GM12878 (cell line): ENCODE data around the gene PC. TPM values are rescaled to one million over a fixed set of nuclear protein-coding genes. Genes with fewer than 3 reads are reported as not detected.

Experiments
- ATAC-seq: fragments of 200-7000 bp; cut with Tn5 transposase; 3 replicates; pipeline ENCODE4 v1.9.1; 2020; ENCODE audit warnings: mild to moderate bottlenecking, moderate library complexity
- BruUV-seq: library from RNA; stranded (reverse); fragments of 400-500 nt; replicated peaks from 2 replicates; lab custom pipeline; 2021; lab: Mats Ljungman, UMichigan
- CTCF ChIA-PET: fragments of 300-600 bp; sonication (Branson Sonifier 250); formaldehyde crosslinking; extraction: SDS; loops from one replicate; lab custom pipeline; 2021; ENCODE audit warnings: inconsistent platforms; lab: Yijun Ruan, JAX
- POLR2A ChIA-PET: fragments of 350-600 bp; formaldehyde crosslinking; extraction: SDS; loops from one replicate; lab custom pipeline; 2021; ENCODE audit warnings: inconsistent platforms; lab: Charles Lee
- RAD21 ChIA-PET: fragments of 300-600 bp; sonication (Branson Sonifier 250); formaldehyde crosslinking; loops from one replicate; lab custom pipeline; 2023; ENCODE audit warnings: antibody characterized with exemption; ENCODE audit not compliant: unreplicated experiment; lab: Charles Lee
- SMC1A ChIA-PET: fragments of 300-600 bp; sonication (Branson Sonifier 250); formaldehyde crosslinking; loops from one replicate; lab custom pipeline; 2023; ENCODE audit not compliant: unreplicated experiment, uncharacterized antibody; lab: Charles Lee
- DNase-seq: peaks from one replicate; pipeline ENCODE4 v3.0.0-alpha.2; 2011; ENCODE audit warnings: low read depth, low spot score
- FAIRE-seq: peaks from 3 replicates; lab custom pipeline; 2011; peaks lifted over from hg19 to GRCh38; lab: Jason Lieb, UNC
- H2AFZ ChIP-seq: 2 replicates; pipeline ENCODE4 v1.6.0; 2011; ENCODE audit warnings: low read depth, low read length, control low read depth; ENCODE audit not compliant: control insufficient read depth
- H3K27ac ChIP-seq: 2 replicates; pipeline ENCODE4 v1.5.1; 2011; ENCODE audit warnings: control low read depth; ENCODE audit not compliant: control insufficient read depth, insufficient read depth
- H3K27me3 ChIP-seq, 2 experiments: replicated peaks in 1 of 2; 2 replicates each; pipeline versions ENCODE4 v1.6.0 to v1.6.1; 2011; ENCODE audit warnings: low read length in 1 of 2; ENCODE audit not compliant: control insufficient read depth in 2 of 2, insufficient read depth in 2 of 2
- H3K36me3 ChIP-seq, 2 experiments: 2 replicates each; pipeline ENCODE4 v1.5.1; 2011; ENCODE audit warnings: low read length in 1 of 2; ENCODE audit not compliant: control insufficient read depth in 2 of 2, insufficient read depth in 2 of 2
- H3K4me1 ChIP-seq: 2 replicates; pipeline ENCODE4 v1.6.1; 2011; ENCODE audit warnings: mild to moderate bottlenecking, low read length, moderate library complexity, mixed read lengths; ENCODE audit not compliant: control insufficient read depth, insufficient read depth
- H3K4me2 ChIP-seq: 2 replicates; pipeline ENCODE4 v1.6.0; 2011; ENCODE audit warnings: control low read depth; ENCODE audit not compliant: control insufficient read depth, insufficient read depth
- H3K4me3 ChIP-seq: fragments of 200-600 bp; sonication (generic); 2 replicates; pipeline ENCODE4 v1.5.1; 2016
- H3K79me2 ChIP-seq: 2 replicates; pipeline ENCODE4 v1.6.0; 2011; ENCODE audit warnings: low read length; ENCODE audit not compliant: control insufficient read depth, insufficient read depth
- H3K9ac ChIP-seq: 2 replicates; pipeline ENCODE4 v1.8.0; 2011; ENCODE audit warnings: low read length, control low read depth, mixed read lengths; ENCODE audit not compliant: control insufficient read depth, insufficient read depth
- H3K9me3 ChIP-seq: replicated peaks from 3 replicates; pipeline ENCODE4 v1.5.1; 2011; ENCODE audit warnings: mild to moderate bottlenecking, low read length; ENCODE audit not compliant: control insufficient read depth, insufficient read depth
- H4K20me1 ChIP-seq: 2 replicates; pipeline ENCODE4 v1.6.0; 2011; ENCODE audit not compliant: control insufficient read depth, insufficient read depth
- CHD1 ChIP-seq: IDR thresholded peaks from 2 replicates; pipeline ENCODE4 v1.6.1; 2012; ENCODE audit warnings: low read depth, low read length, improper control_type of control experiment
- IKZF1 ChIP-seq: fragments of 450-650 bp; conservative IDR thresholded peaks from 2 replicates; pipeline ENCODE4 v1.6.1; 2017; ENCODE audit warnings: antibody characterized with exemption, mild to moderate bottlenecking
- MTA3 ChIP-seq: IDR thresholded peaks from 2 replicates; pipeline ENCODE4 v1.6.1; 2012; ENCODE audit warnings: low read length, inconsistent platforms, borderline replicate concordance
- MXI1 ChIP-seq: fragments of 150-350 bp; IDR thresholded peaks from 2 replicates; pipeline ENCODE4 v1.6.1; 2011; ENCODE audit warnings: low read depth, mild to moderate bottlenecking, inconsistent platforms, low read length, improper control_type of control experiment
- PAX8 ChIP-seq: fragments of 450-650 bp; IDR thresholded peaks from 2 replicates; pipeline ENCODE4 v1.6.1; 2017; ENCODE audit warnings: mild to moderate bottlenecking, moderate library complexity
- SMAD5 ChIP-seq: IDR thresholded peaks from 2 replicates; pipeline ENCODE4 v1.6.1; 2016; ENCODE audit warnings: antibody characterized with exemption, low read depth
- SMC3 ChIP-seq: IDR thresholded peaks from 2 replicates; pipeline ENCODE4 v1.6.1; 2011; ENCODE audit warnings: low read length, improper control_type of control experiment, borderline replicate concordance
- TCF7 ChIP-seq: IDR thresholded peaks from 2 replicates; pipeline ENCODE4 v1.6.1; 2014; ENCODE audit warnings: antibody characterized with exemption, borderline replicate concordance
- WGBS: methylation state at CpG from one replicate; pipeline ENCODE4 v1.1.6; 2016; ENCODE audit warnings: low lambda C conversion rate; ENCODE audit not compliant: insufficient replicate concordance, insufficient coverage; ENCODE audit errors: missing lambda C conversion rate; 5-methylcytosine and 5-hydroxymethylcytosine counted together
- in situ Hi-C: fragments of 300-500 bp; cut with MboI; formaldehyde crosslinking; loops from 9 replicates; pipeline ENCODE4 v1.14.3; 2018; ENCODE audit warnings: mixed read lengths
- intact Hi-C: fragments of 100-400 bp; cut with micrococcal nuclease; formaldehyde crosslinking; loops from one replicate; pipeline ENCODE4 v1.14.2; 2022; ENCODE audit not compliant: unreplicated experiment
- polyA plus RNA-seq, 11 experiments: library from polyadenylated mRNA; depleted of rRNA in 4 of 11; unstranded in 6 of 11; stranded (reverse) in 5 of 11; fragments of >200 nt; fragmentation: Nextera tagmentation in 4 of 11; fragmentation: Illumina TruSeq in 1 of 11; extraction: Ambion mirVana in 4 of 11; extraction: Trizol in 1 of 11; gene quantifications; 1 replicate in 1 of 11; 2 replicates in 10 of 11; pipeline versions ENCODE4 v1.2.1 to v1.2.3, GENCODE V29; 2011 to 2016; ENCODE audit warnings: inconsistent platforms in 2 of 11, missing spikeins in 2 of 11, low read depth in 1 of 11
- total RNA-seq, 4 experiments: library from RNA; depleted of rRNA in 3 of 4; stranded (reverse); fragments of >200 nt in 3 of 4; fragmentation: Illumina TruSeq in 1 of 4; extraction: Trizol in 1 of 4; gene quantifications; 2 replicates each; pipeline versions ENCODE4 v1.2.1 to v1.2.3, GENCODE V29; 2013 to 2021
- TF ChIP-seq, protein P1 (sequence below): fragments of 450-650 bp; IDR thresholded peaks from 2 replicates; pipeline ENCODE4 v1.6.1; 2016; ENCODE audit warnings: mild to moderate bottlenecking, moderate library complexity, borderline replicate concordance
- TF ChIP-seq, protein P2 (sequence below): fragments of 450-650 bp; IDR thresholded peaks from 2 replicates; pipeline ENCODE4 v1.6.1; 2014; ENCODE audit warnings: mild to moderate bottlenecking

PC gene
- total and polyA plus RNA-seq, 10 of the 15 experiments (the other 5 are each of a cell fraction or from before 2014, with no cell fraction given) = 0.22 to 10.3 (median 4.5) TPM

DNA sequence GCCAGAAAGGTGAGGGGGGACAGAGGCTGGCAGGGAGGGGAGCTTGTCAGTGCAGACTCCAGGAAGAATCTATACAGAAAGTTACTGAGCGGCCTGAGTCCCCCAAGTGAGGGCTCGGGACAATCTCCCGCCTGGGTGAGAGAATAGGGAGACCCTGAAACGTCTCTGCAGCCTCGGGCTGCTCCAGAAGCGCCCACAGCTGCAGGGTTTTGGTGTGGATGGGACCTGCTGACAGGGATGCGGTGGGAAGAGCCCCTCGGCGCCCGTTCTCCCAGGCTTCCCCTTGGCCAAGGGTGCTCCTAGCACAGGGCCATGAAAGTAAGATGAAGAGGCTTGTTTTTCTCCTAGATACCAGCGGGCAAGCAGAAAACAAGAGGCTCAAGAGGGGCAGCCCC, 115.7 kb downstream of the PC start:
- H3K36me3 ChIP-seq = peaks cover 4 to 12% of the 10 kb centered on the region in 2 experiments; a peak in 2 of 4 replicates
- BruUV-seq = no TSS peak
- DNase-seq = no peak
- ChIA-PET CTCF (interaction anchor here (1.0 to 3.3 kb wide), 8 partner anchors 25 to 453 kb away, joined by 3 to 11 read pairs (median 5); partner anchors contain the start of gene RBM4B), RAD21 (interaction anchor here (2.1 to 2.9 kb wide), 3 partner anchors 9 to 147 kb away, joined by 10 read pairs; no protein-coding TSS in a partner anchor), POLR2A (interaction anchor here (0.9 to 5.5 kb wide), 9 partner anchors 9 to 397 kb away, joined by 3 to 49 read pairs (median 4); partner anchors contain the start of genes RBM4 and RBM4B), SMC1A (interaction anchor here (0.8 to 3.7 kb wide), 7 partner anchors 13 to 223 kb away, joined by 3 to 14 read pairs (median 4); partner anchors contain the start of gene RBM4B)
- no peaks in the 10 kb centered on the region for H3K27me3 ChIP-seq
- peak overlapping the region; percentile 99 for H3K27ac ChIP-seq
- ATAC-seq = peak; percentile 11
- in situ Hi-C loops = no loop called here
- WGBS = 0% methylated on average over 11 of the region's 11 CpGs
- FAIRE-seq = no peak
- peak overlapping the region; percentile 99 for H3K9ac ChIP-seq
- intact Hi-C loops = no loop called here
- H3K79me2 ChIP-seq = peaks cover 37% of the 10 kb centered on the region
- H3K4me2 ChIP-seq = peak overlapping the region; percentile 84
- H3K4me3 ChIP-seq = peak overlapping the region; percentile 95
- TF ChIP-seq CHD1 = no peak
- no peak for TF ChIP-seq TCF7
- peaks cover 16% of the 10 kb centered on the region for H3K4me1 ChIP-seq
- no peaks in the 10 kb centered on the region for H3K9me3 ChIP-seq
- no peaks in the 10 kb centered on the region for H4K20me1 ChIP-seq
- H2AFZ ChIP-seq = no peak overlapping the region; the same call in 1 of the 2 replicates

- intact Hi-C loops = no loop called here
- Histone ChIP-seq H3K36me3 (peaks cover 3 to 12% of the 10 kb centered on the region in 2 experiments; a peak in 2 of 4 replicates), H3K4me1 (peaks cover 16% of the 10 kb centered on the region), H3K79me2 (peaks cover 37% of the 10 kb centered on the region), H3K4me3 (peak overlapping the region; percentile 95), H4K20me1 (no peaks in the 10 kb centered on the region), H3K27ac (peak overlapping the region; percentile 99), H3K4me2 (peak overlapping the region; percentile 84), H3K9ac (peak overlapping the region; percentile 99), H3K27me3 (no peaks in the 10 kb centered on the region), H3K9me3 (no peaks in the 10 kb centered on the region), H2AFZ (no peak overlapping the region)
- ATAC-seq = no peak
- in situ Hi-C loops = no loop called here
- FAIRE-seq = no peak
- RAD21 ChIA-PET = interaction anchor here (2.1 to 2.9 kb wide), 2 partner anchors 14 to 146 kb away, joined by 10 read pairs; no protein-coding TSS in a partner anchor
- SMC1A ChIA-PET = interaction anchor here (0.9 to 3.7 kb wide), 6 partner anchors 14 to 222 kb away, joined by 3 to 14 read pairs (median 4); partner anchors contain the start of gene RBM4B
- no TSS peak for BruUV-seq
- no peak for DNase-seq
- 84% methylated on average over 7 of the region's 7 CpGs for WGBS
- POLR2A ChIA-PET = interaction anchor here (0.9 to 5.5 kb wide), 7 partner anchors 11 to 398 kb away, joined by 3 to 49 read pairs (median 3); partner anchors contain the start of gene RBM4B
- CTCF ChIA-PET = interaction anchor here (1.0 to 3.3 kb wide), 8 partner anchors 14 to 453 kb away, joined by 3 to 11 read pairs (median 5); partner anchors contain the start of gene RBM4B
- no peak for TF ChIP-seq IKZF1
- TF ChIP-seq, protein P1, sequence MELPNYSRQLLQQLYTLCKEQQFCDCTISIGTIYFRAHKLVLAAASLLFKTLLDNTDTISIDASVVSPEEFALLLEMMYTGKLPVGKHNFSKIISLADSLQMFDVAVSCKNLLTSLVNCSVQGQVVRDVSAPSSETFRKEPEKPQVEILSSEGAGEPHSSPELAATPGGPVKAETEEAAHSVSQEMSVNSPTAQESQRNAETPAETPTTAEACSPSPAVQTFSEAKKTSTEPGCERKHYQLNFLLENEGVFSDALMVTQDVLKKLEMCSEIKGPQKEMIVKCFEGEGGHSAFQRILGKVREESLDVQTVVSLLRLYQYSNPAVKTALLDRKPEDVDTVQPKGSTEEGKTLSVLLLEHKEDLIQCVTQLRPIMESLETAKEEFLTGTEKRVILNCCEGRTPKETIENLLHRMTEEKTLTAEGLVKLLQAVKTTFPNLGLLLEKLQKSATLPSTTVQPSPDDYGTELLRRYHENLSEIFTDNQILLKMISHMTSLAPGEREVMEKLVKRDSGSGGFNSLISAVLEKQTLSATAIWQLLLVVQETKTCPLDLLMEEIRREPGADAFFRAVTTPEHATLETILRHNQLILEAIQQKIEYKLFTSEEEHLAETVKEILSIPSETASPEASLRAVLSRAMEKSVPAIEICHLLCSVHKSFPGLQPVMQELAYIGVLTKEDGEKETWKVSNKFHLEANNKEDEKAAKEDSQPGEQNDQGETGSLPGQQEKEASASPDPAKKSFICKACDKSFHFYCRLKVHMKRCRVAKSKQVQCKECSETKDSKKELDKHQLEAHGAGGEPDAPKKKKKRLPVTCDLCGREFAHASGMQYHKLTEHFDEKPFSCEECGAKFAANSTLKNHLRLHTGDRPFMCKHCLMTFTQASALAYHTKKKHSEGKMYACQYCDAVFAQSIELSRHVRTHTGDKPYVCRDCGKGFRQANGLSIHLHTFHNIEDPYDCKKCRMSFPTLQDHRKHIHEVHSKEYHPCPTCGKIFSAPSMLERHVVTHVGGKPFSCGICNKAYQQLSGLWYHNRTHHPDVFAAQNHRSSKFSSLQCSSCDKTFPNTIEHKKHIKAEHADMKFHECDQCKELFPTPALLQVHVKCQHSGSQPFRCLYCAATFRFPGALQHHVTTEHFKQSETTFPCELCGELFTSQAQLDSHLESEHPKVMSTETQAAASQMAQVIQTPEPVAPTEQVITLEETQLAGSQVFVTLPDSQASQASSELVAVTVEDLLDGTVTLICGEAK = no peak
- TF ChIP-seq MXI1 = no peak
- 0 out of 2 replicates have a peak, but pooled peaks have one; percentile 13 for TF ChIP-seq MTA3
- TF ChIP-seq SMAD5 = 0 out of 2 replicates have a peak, but pooled peaks have one; percentile 11
- no peak for TF ChIP-seq SMC3
- TF ChIP-seq PAX8 = no peak
- TF ChIP-seq, protein P2, sequence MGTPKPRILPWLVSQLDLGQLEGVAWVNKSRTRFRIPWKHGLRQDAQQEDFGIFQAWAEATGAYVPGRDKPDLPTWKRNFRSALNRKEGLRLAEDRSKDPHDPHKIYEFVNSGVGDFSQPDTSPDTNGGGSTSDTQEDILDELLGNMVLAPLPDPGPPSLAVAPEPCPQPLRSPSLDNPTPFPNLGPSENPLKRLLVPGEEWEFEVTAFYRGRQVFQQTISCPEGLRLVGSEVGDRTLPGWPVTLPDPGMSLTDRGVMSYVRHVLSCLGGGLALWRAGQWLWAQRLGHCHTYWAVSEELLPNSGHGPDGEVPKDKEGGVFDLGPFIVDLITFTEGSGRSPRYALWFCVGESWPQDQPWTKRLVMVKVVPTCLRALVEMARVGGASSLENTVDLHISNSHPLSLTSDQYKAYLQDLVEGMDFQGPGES = no peak
Observed at GRCh38 chr11:66841861-66842260, 116.3 kb downstream of the PC start.
